ENCODE data around the gene ZGLP1.

ZGLP1 gene

DNA sequence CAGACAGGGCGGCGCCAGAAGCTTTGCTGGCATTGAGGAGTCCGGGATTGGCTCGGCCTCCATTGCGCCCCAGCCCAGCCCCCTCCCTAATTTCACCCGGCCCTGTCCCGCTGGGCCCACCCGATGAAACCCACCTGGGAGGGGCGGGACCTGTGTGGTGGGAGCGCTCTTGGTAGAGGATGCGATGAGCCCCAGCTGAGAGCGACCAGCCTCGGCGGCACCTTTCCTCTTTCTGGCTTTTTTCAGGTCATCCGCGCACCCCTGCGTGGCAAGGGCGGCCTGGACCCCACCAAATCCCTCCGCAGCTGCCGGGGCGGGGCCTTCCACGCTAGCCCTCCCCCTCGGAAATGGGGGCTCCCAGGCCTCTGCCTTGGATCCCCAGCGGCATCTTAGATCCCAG is at the start of gene ZGLP1:
TSS of gene ZGLP1 (minus strand) at position 393 of the 400 bp plus-strand sequence.
- no peak for DNase-seq (ENCODE audit: low read depth in 2 of 2)
- no peak within 1 kb of the TSS for H3K4me3 ChIP-seq (replicated peaks in 1 of 2; ENCODE audit: low read depth in 2 of 2, low read length in 2 of 2)
- TF ChIP-seq, protein P1, sequence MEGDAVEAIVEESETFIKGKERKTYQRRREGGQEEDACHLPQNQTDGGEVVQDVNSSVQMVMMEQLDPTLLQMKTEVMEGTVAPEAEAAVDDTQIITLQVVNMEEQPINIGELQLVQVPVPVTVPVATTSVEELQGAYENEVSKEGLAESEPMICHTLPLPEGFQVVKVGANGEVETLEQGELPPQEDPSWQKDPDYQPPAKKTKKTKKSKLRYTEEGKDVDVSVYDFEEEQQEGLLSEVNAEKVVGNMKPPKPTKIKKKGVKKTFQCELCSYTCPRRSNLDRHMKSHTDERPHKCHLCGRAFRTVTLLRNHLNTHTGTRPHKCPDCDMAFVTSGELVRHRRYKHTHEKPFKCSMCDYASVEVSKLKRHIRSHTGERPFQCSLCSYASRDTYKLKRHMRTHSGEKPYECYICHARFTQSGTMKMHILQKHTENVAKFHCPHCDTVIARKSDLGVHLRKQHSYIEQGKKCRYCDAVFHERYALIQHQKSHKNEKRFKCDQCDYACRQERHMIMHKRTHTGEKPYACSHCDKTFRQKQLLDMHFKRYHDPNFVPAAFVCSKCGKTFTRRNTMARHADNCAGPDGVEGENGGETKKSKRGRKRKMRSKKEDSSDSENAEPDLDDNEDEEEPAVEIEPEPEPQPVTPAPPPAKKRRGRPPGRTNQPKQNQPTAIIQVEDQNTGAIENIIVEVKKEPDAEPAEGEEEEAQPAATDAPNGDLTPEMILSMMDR (IDR thresholded peaks at IDR 0.05; ENCODE audit: low read depth, low read length) = no peak

DNA sequence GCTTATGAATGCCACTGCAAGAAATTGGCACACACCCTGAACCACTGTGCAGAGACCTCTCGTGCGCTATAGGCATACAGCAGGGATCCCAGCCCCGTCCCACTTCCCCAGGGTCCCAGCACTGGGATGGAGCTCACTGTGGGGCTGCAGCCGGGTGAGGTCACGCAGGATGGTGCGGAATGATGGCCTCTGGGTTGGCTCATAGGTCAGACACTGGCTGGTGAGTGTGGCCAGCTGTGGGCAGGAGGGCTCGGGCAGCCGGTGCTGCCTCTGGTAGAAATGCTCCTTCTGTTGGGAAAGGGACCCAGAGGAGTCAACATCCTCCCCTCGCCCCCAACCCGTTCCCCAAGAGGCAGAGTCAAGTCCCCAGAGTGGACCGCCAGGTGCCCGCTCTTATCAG is 46.8 kb upstream of the ZGLP1 start:
- no peak overlapping the region for H3K4me3 ChIP-seq (replicated peaks in 1 of 2; ENCODE audit: low read depth in 2 of 2, low read length in 2 of 2)
- TF ChIP-seq, protein P1 (IDR thresholded peaks at IDR 0.05; ENCODE audit: low read depth, low read length) = no peak
- DNase-seq (ENCODE audit: low read depth in 2 of 2) = no peak

DNA sequence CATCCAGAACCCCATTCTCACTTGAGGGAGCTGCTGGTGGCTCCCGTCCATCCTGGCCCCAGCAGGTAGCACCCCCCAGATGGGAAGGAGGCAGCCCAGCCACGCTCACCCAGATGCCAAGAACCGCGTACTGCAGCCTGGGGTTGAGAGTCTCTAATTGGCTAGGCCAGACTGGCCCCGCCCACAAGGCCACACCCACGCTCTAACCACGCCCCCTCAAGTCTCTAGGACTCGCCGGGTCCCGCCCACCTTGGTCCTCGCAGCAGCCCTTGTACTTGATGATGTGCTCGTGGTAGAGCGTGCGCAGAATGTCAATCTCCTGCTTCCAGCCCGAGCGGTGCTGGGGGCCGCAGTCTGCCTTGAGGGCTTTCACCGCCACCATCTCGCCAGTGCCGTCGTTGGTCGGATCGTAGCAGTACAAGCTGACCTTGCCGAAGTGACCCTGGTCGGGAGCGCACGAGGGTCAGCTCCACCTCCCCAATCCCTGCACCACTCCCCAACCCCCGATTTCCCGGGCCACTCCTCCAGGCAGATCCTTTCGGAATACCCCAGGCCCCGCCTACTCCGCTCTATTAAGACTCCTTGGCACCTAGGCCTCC is 44.3 kb upstream of the ZGLP1 start:
- no peak overlapping the region for H3K4me3 ChIP-seq (replicated peaks in 1 of 2; ENCODE audit: low read depth in 2 of 2, low read length in 2 of 2)
- DNase-seq (ENCODE audit: low read depth in 2 of 2) = peak; percentile 19 to 46
- TF ChIP-seq, protein P1 (IDR thresholded peaks at IDR 0.05; ENCODE audit: low read depth, low read length) = no peak

DNA sequence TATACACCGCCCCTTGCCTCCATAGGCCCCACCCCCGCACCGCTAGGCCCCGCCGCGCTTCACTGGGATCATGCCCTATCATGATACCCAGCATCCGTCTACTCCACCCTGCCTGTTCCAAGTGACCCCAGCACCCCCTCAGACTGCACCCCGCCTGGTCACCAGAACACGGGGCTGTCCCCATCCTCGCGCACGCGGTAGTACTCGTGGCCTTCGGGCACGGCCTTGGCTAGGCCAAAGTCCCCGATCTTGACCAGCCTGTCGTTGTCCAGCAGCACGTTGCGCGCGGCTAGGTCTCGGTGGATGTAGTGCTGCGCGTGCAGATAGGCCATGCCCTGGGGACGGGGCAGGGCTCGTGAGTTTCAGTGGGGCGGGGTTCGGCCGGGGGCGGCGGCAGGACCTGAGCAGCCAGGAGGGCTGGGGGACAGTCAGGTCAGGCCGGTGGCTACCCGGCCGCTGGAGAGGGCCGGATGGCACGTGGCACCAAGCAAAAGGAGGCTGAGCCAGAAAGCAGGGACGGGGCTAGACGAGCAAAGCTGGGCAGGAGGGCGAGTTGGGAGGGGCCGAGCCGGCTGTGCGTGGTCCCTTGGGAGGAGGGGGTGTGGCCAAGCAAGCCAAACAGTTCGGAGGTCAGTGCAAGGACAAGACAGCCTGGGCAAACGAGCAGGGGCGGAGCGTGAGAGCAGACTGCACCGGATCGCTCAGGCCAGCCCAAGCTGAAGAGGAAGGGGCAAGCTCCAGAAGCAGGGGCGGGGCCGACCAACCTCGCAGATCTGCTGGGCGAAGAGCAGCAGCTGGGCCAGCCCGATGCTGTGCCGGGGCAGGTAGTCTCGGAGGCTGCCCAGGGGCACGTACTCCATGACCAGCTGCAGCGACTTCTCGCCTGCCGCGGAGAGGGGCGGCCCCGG is 43.4 kb upstream of the ZGLP1 start:
- H3K4me3 ChIP-seq (replicated peaks in 1 of 2; ENCODE audit: low read depth in 2 of 2, low read length in 2 of 2) = no peak overlapping the region
- TF ChIP-seq, protein P1 (IDR thresholded peaks at IDR 0.05; ENCODE audit: low read depth, low read length) = no peak
- peak; percentile 40 to 50 for DNase-seq (ENCODE audit: low read depth in 2 of 2)

DNA sequence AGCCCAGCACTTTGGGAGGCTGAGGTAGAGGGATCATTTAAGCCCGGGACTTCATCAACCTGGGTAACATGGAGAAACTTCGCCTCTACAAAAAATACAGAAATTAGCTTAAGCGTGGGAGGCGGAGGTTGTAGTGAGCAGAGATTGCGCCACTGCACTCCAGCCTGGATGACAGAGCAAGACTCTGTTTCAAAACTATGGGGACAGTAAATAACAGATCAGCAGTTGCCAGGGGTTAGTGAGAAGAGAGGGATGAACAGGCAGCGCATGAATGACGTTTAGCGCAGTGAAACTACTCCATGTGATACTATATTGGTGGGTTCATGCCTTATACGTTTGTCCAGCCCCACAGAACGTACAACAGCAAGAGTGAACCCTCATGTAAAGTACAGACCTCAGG is 36.9 kb upstream of the ZGLP1 start:
- no peak overlapping the region for H3K4me3 ChIP-seq (replicated peaks in 1 of 2; ENCODE audit: low read depth in 2 of 2, low read length in 2 of 2)
- TF ChIP-seq, protein P1 (IDR thresholded peaks at IDR 0.05; ENCODE audit: low read depth, low read length) = no peak
- peak; percentile 42 to 63 for DNase-seq (ENCODE audit: low read depth in 2 of 2)

DNA sequence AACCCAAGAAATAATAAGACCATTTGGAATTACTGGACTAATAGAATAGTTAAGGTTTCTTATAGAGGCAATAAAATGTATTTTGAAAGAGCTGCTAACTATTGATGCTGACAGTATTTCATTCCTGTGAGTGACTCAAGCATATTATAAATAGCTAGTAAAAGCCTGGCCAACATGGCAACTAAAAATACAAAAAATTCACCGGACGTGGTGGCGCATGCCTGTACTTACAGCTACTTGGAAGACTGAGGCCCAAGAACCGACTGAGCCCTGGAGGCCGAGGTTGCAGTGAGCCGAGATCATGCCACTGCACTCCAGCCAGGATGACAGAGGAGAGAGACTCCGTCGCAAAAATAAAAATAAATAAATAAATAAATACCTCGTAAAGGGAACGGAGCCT is 35.2 kb upstream of the ZGLP1 start:
- TF ChIP-seq, protein P1 (IDR thresholded peaks at IDR 0.05; ENCODE audit: low read depth, low read length) = no peak
- H3K4me3 ChIP-seq (replicated peaks in 1 of 2; ENCODE audit: low read depth in 2 of 2, low read length in 2 of 2) = no peak overlapping the region
- DNase-seq (ENCODE audit: low read depth in 2 of 2) = peak in 1 of 2 donors; percentile 9
